WTC11 (cell line): ENCODE data around the gene HOXA1. TPM values are rescaled to one million over a fixed set of nuclear protein-coding genes. Genes with fewer than 3 reads are reported as not detected.

Experiments
- ATAC-seq: fragments of 200-7000 bp; cut with Tn5 transposase; 2 replicates; pipeline ENCODE4 v1.10.0; 2021; ENCODE audit warnings: mild to moderate bottlenecking, moderate library complexity
- CTCF ChIA-PET: fragments of 300-600 bp; sonication (Branson Sonifier 250); formaldehyde crosslinking; loops from one replicate; lab custom pipeline; 2021; ENCODE audit warnings: antibody characterized with exemption; lab: Charles Lee
- POLR2A ChIA-PET: fragments of 350-600 bp; sonication (Branson Sonifier 250); formaldehyde crosslinking; loops from one replicate; lab custom pipeline; 2021; ENCODE audit warnings: antibody characterized with exemption; lab: Charles Lee
- DNase-seq: peaks from one replicate; pipeline ENCODE4 v3.0.0; 2021; ENCODE audit warnings: low spot score
- H3K27ac Mint-ChIP-seq: 2 replicates; pipeline ENCODE4 v1.8.0; 2021; ENCODE audit warnings: mixed read lengths
- H3K27me3 Mint-ChIP-seq: 2 replicates; pipeline ENCODE4 v1.8.0; 2021; ENCODE audit warnings: low read depth, mild to moderate bottlenecking, moderate library complexity, mixed read lengths
- H3K36me3 Mint-ChIP-seq: 2 replicates; pipeline ENCODE4 v1.8.0; 2021; ENCODE audit warnings: mixed read lengths
- H3K4me1 Mint-ChIP-seq: 2 replicates; pipeline ENCODE4 v1.8.0; 2022; ENCODE audit warnings: mixed read lengths
- H3K4me3 Mint-ChIP-seq: 2 replicates; pipeline ENCODE4 v1.8.0; 2021; ENCODE audit warnings: mild to moderate bottlenecking, moderate library complexity, mixed read lengths
- H3K9me3 Mint-ChIP-seq: 2 replicates; pipeline ENCODE4 v1.8.0; 2021; ENCODE audit warnings: mixed read lengths
- ATF2 ChIP-seq: sonication (generic); formaldehyde crosslinking; IDR thresholded peaks from 2 replicates; pipeline ENCODE4 v1.8.1; 2022; ENCODE audit warnings: low read depth, missing genetic modification reagents, borderline replicate concordance
- CREB1 ChIP-seq: sonication (generic); formaldehyde crosslinking; IDR thresholded peaks from 2 replicates; pipeline ENCODE4 v1.8.0; 2023; ENCODE audit warnings: mild to moderate bottlenecking, missing genetic modification reagents
- E2F5 ChIP-seq: sonication (generic); formaldehyde crosslinking; IDR thresholded peaks from 2 replicates; pipeline ENCODE4 v1.8.1; 2022; ENCODE audit warnings: mild to moderate bottlenecking, moderate library complexity, missing genetic modification reagents
- FOXJ3 ChIP-seq: sonication (generic); formaldehyde crosslinking; IDR thresholded peaks from 2 replicates; pipeline ENCODE4 v1.9.0; 2021; ENCODE audit warnings: missing genetic modification reagents, mild to moderate bottlenecking, borderline replicate concordance
- HMGA2 ChIP-seq: fragments of 250-450 bp; sonication (Bioruptor Pico); IDR thresholded peaks from 2 replicates; pipeline ENCODE4 v1.4.0; 2021; ENCODE audit warnings: mild to moderate bottlenecking, moderate library complexity
- JUN ChIP-seq: sonication (generic); formaldehyde crosslinking; IDR thresholded peaks from 2 replicates; pipeline ENCODE4 v1.8.0; 2023; ENCODE audit warnings: mild to moderate bottlenecking, missing genetic modification reagents
- MAX ChIP-seq: sonication (generic); formaldehyde crosslinking; IDR thresholded peaks from 2 replicates; pipeline ENCODE4 v1.8.0; 2022; ENCODE audit warnings: mild to moderate bottlenecking, missing genetic modification reagents
- MXD4 ChIP-seq: fragments of 250-450 bp; sonication (Bioruptor Pico); IDR thresholded peaks from 2 replicates; pipeline ENCODE4 v1.8.0; 2021; ENCODE audit warnings: mild to moderate bottlenecking, moderate library complexity, borderline replicate concordance
- NR3C1 ChIP-seq: sonication (generic); formaldehyde crosslinking; conservative IDR thresholded peaks from 2 replicates; pipeline ENCODE4 v1.8.1; 2023; ENCODE audit warnings: low read depth, mild to moderate bottlenecking, missing genetic modification reagents
- OVOL2 ChIP-seq: fragments of 250-450 bp; sonication (Bioruptor Pico); IDR thresholded peaks from 2 replicates; pipeline ENCODE4 v1.9.0; 2021; ENCODE audit warnings: mild to moderate bottlenecking, borderline replicate concordance
- PREB ChIP-seq: sonication (generic); formaldehyde crosslinking; IDR thresholded peaks from 2 replicates; pipeline ENCODE4 v1.8.1; 2022; ENCODE audit warnings: mild to moderate bottlenecking, missing genetic modification reagents, moderate library complexity, borderline replicate concordance
- RELA ChIP-seq: sonication (generic); formaldehyde crosslinking; IDR thresholded peaks from 2 replicates; pipeline ENCODE4 v1.8.1; 2022; ENCODE audit warnings: missing genetic modification reagents, mild to moderate bottlenecking, borderline replicate concordance
- SMAD3 ChIP-seq: sonication (generic); formaldehyde crosslinking; IDR thresholded peaks from 2 replicates; pipeline ENCODE4 v1.8.0; 2022; ENCODE audit warnings: missing genetic modification reagents, mild to moderate bottlenecking, borderline replicate concordance
- TEAD4 ChIP-seq: sonication (generic); formaldehyde crosslinking; IDR thresholded peaks from 2 replicates; pipeline ENCODE4 v1.8.0; 2022; ENCODE audit warnings: mild to moderate bottlenecking, missing genetic modification reagents
- ZBTB21 ChIP-seq: sonication (generic); formaldehyde crosslinking; IDR thresholded peaks from 2 replicates; pipeline ENCODE4 v1.8.1; 2023; ENCODE audit warnings: mild to moderate bottlenecking, missing genetic modification reagents, borderline replicate concordance
- ZNF263 ChIP-seq: sonication (generic); formaldehyde crosslinking; IDR thresholded peaks from 2 replicates; pipeline ENCODE4 v1.8.1; 2022; ENCODE audit warnings: low read depth, mild to moderate bottlenecking, moderate library complexity, missing genetic modification reagents
- ZNF317 ChIP-seq: sonication (generic); formaldehyde crosslinking; IDR thresholded peaks from 2 replicates; pipeline ENCODE4 v1.8.1; 2023; ENCODE audit warnings: low read depth, mild to moderate bottlenecking, moderate library complexity, missing genetic modification reagents, borderline replicate concordance
- ZNF416 ChIP-seq: fragments of 250-450 bp; sonication (Bioruptor Pico); IDR thresholded peaks from 2 replicates; pipeline ENCODE4 v1.9.0; 2021; ENCODE audit warnings: mild to moderate bottlenecking, inconsistent platforms
- ZNF512 ChIP-seq: sonication (generic); formaldehyde crosslinking; IDR thresholded peaks from 2 replicates; pipeline ENCODE4 v1.8.1; 2022; ENCODE audit warnings: missing genetic modification reagents, borderline replicate concordance
- total RNA-seq: library from RNA; stranded (reverse); gene quantifications from 3 replicates; pipeline ENCODE4 v1.2.3, GENCODE V29; 2021
- TF ChIP-seq, protein P1 (sequence below): sonication (generic); formaldehyde crosslinking; IDR thresholded peaks from 2 replicates; pipeline ENCODE4 v1.8.1; 2022; ENCODE audit warnings: low read depth, mild to moderate bottlenecking, moderate library complexity, missing genetic modification reagents, borderline replicate concordance
- TF ChIP-seq, protein P2 (sequence below): sonication (generic); formaldehyde crosslinking; conservative IDR thresholded peaks from 2 replicates; pipeline ENCODE4 v1.8.1; 2022; ENCODE audit warnings: mild to moderate bottlenecking, missing genetic modification reagents

HOXA1 gene
- total RNA-seq, 1 experiment from 2014 or later: not detected

- TF ChIP-seq, protein P1, sequence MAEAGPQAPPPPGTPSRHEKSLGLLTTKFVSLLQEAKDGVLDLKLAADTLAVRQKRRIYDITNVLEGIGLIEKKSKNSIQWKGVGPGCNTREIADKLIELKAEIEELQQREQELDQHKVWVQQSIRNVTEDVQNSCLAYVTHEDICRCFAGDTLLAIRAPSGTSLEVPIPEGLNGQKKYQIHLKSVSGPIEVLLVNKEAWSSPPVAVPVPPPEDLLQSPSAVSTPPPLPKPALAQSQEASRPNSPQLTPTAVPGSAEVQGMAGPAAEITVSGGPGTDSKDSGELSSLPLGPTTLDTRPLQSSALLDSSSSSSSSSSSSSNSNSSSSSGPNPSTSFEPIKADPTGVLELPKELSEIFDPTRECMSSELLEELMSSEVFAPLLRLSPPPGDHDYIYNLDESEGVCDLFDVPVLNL (CRISPR knock-in tag): no peak
- TF ChIP-seq PREB (no peak), ZNF263 (CRISPR knock-in tag) (no peak), CREB1 (no peak), ZNF416 (CRISPR knock-in tag) (no peak), JUN (CRISPR knock-in tag) (no peak), NR3C1 (no peak), ZNF317 (no peak), MXD4 (CRISPR knock-in tag) (no peak), FOXJ3 (CRISPR knock-in tag) (no peak), ZBTB21 (CRISPR knock-in tag) (no peak), ATF2 (CRISPR knock-in tag) (no peak), RELA (CRISPR knock-in tag) (no peak), HMGA2 (CRISPR knock-in tag) (no peak), SMAD3 (CRISPR knock-in tag) (no peak)
- TF ChIP-seq, protein P2, sequence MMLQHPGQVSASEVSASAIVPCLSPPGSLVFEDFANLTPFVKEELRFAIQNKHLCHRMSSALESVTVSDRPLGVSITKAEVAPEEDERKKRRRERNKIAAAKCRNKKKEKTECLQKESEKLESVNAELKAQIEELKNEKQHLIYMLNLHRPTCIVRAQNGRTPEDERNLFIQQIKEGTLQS: no peak
- TF ChIP-seq, all 79 proteins: peak for 0
Observed at GRCh38 chr7:27107391-27108381, 11.9 kb upstream of the HOXA1 start (continued).

- POLR2A ChIA-PET: no interaction called here
- CTCF ChIA-PET: interaction anchor here (1.6 to 2.0 kb wide), 3 partner anchors 37 to 73 kb away, joined by 6 to 7 read pairs (median 7); partner anchors contain the start of gene HOXA5
- TF ChIP-seq ATF2 (CRISPR knock-in tag) (no peak), MAX (no peak), OVOL2 (CRISPR knock-in tag) (no peak), ZNF317 (no peak), E2F5 (no peak), TEAD4 (no peak), ZNF512 (no peak)
- TF ChIP-seq, all 79 proteins: peak for 0
- DNase-seq (no peak), ATAC-seq (no peak)
- H3K4me3 Mint-ChIP-seq: no peak overlapping the region
- H3K27me3 Mint-ChIP-seq: peaks cover 100% of the 10 kb centered on the region
- no peak overlapping the region for H3K27ac Mint-ChIP-seq
- peaks cover 27% of the 10 kb centered on the region for H3K4me1 Mint-ChIP-seq
- H3K9me3 Mint-ChIP-seq: no peaks in the 10 kb centered on the region
- no peaks in the 10 kb centered on the region; the same call in 1 of the 2 replicates for H3K36me3 Mint-ChIP-seq
Observed at GRCh38 chr7:27106901-27107240, 11.1 kb upstream of the HOXA1 start.
